Parathyroid adenoma (tissue), 2 donors: Measurements from ENCODE around the gene PPFIA4.

Experiments
- H2AFZ ChIP-seq: fragments of 300-600 bp; sonication (generic); one replicate; pipeline ENCODE4 v1.7.0; 2017; ENCODE audit warnings: antibody characterized with exemption, mild to moderate bottlenecking
- H3K27ac ChIP-seq: fragments of 300-600 bp; sonication (generic); one replicate; pipeline ENCODE4 v1.7.0; 2017
- H3K27me3 ChIP-seq: fragments of 300-600 bp; sonication (generic); one replicate; pipeline ENCODE4 v1.7.0; 2017; ENCODE audit warnings: low read length; ENCODE audit not compliant: control insufficient read depth, insufficient read depth
- H3K36me3 ChIP-seq: fragments of 300-600 bp; sonication (generic); one replicate; pipeline ENCODE4 v1.7.0; 2017; ENCODE audit warnings: low read length; ENCODE audit not compliant: control insufficient read depth, insufficient read depth
- H3K4me1 ChIP-seq: fragments of 300-600 bp; sonication (generic); one replicate; pipeline ENCODE4 v1.7.0; 2017; ENCODE audit warnings: control low read depth
- H3K4me2 ChIP-seq: fragments of 300-600 bp; sonication (generic); one replicate; pipeline ENCODE4 v1.7.0; 2017; ENCODE audit warnings: low read length
- H3K4me3 ChIP-seq: fragments of 300-600 bp; sonication (generic); one replicate; pipeline ENCODE4 v1.7.0; 2017; ENCODE audit warnings: low read depth, low read length
- H3K79me2 ChIP-seq: fragments of 300-600 bp; sonication (generic); one replicate; pipeline ENCODE4 v1.7.0; 2017; ENCODE audit warnings: control low read depth
- H3K9ac ChIP-seq: fragments of 300-600 bp; sonication (generic); one replicate; pipeline ENCODE4 v1.7.0; 2017; ENCODE audit warnings: mild to moderate bottlenecking
- H3K9me3 ChIP-seq: fragments of 300-600 bp; sonication (generic); one replicate; pipeline ENCODE4 v1.7.0; 2017; ENCODE audit warnings: low read length; ENCODE audit not compliant: control insufficient read depth
- CTCF ChIP-seq: fragments of 300-600 bp; sonication (generic); IDR thresholded peaks from one replicate; pipeline ENCODE4 v1.7.0; 2017; ENCODE audit warnings: antibody characterized with exemption, mild to moderate bottlenecking
- donor health status: primary hyperparathyroidism.

Gene PPFIA4

GRCh38 chr1:203090421-203091198 is 64.3 kb downstream of the PPFIA4 start:
- H3K4me2 ChIP-seq = no peak overlapping the region
- no peak overlapping the region for H3K27ac ChIP-seq
- H3K9ac ChIP-seq = no peak overlapping the region
- no peak overlapping the region for H2AFZ ChIP-seq
- H3K36me3 ChIP-seq = no peaks in the 10 kb centered on the region
- H3K79me2 ChIP-seq = no peaks in the 10 kb centered on the region
- H3K4me1 ChIP-seq = no peaks in the 10 kb centered on the region
- H3K27me3 ChIP-seq = no peaks in the 10 kb centered on the region
- TF ChIP-seq CTCF = no peak
- H3K9me3 ChIP-seq = no peaks in the 10 kb centered on the region
- no peak overlapping the region for H3K4me3 ChIP-seq

GRCh38 chr1:203091199-203091477 is 64.8 kb downstream of the PPFIA4 start:
- Histone ChIP-seq H3K9ac (no peak overlapping the region), H3K4me2 (no peak overlapping the region), H2AFZ (no peak overlapping the region), H3K4me3 (no peak overlapping the region), H3K79me2 (no peaks in the 10 kb centered on the region), H3K36me3 (no peaks in the 10 kb centered on the region), H3K4me1 (no peaks in the 10 kb centered on the region), H3K27ac (no peak overlapping the region), H3K9me3 (no peaks in the 10 kb centered on the region), H3K27me3 (no peaks in the 10 kb centered on the region)
- no peak for TF ChIP-seq CTCF

- Histone ChIP-seq H3K9ac (no peak overlapping the region), H3K4me2 (no peak overlapping the region), H3K4me3 (no peak overlapping the region), H3K36me3 (no peaks in the 10 kb centered on the region), H3K27me3 (no peaks in the 10 kb centered on the region), H3K27ac (no peak overlapping the region), H2AFZ (no peak overlapping the region), H3K9me3 (no peaks in the 10 kb centered on the region), H3K79me2 (no peaks in the 10 kb centered on the region), H3K4me1 (no peaks in the 10 kb centered on the region)
- TF ChIP-seq CTCF = no peak
Observed at GRCh38 chr1:203091761-203092330, 65.6 kb downstream of the PPFIA4 start.

- Histone ChIP-seq H3K4me1 (no peaks in the 10 kb centered on the region), H3K9ac (no peak overlapping the region)
Observed at GRCh38 chr1:203093754-203094410, 67.6 kb downstream of the PPFIA4 start.

More at GRCh38 chr1:203093754-203094410, 67.6 kb downstream of the PPFIA4 start:
- Histone ChIP-seq H3K79me2 (no peaks in the 10 kb centered on the region), H3K36me3 (no peaks in the 10 kb centered on the region), H3K27me3 (no peaks in the 10 kb centered on the region), H3K27ac (no peak overlapping the region), H3K4me3 (no peak overlapping the region), H2AFZ (no peak overlapping the region), H3K9me3 (no peaks in the 10 kb centered on the region), H3K4me2 (no peak overlapping the region)
- no peak for TF ChIP-seq CTCF
